Measurements from ENCODE around the gene SLC38A10. TPM values are rescaled to one million over a fixed set of nuclear protein-coding genes. Genes with fewer than 3 reads are reported as not detected.
"Not testable (repeated sequence)": the region's sequence is repeated elsewhere in the genome, so short reads cannot be mapped to it uniquely, and the experiment has no call there.

Gene SLC38A10
- total RNA-seq, 1 experiment from 2014 or later, result 121 TPM

DNA sequence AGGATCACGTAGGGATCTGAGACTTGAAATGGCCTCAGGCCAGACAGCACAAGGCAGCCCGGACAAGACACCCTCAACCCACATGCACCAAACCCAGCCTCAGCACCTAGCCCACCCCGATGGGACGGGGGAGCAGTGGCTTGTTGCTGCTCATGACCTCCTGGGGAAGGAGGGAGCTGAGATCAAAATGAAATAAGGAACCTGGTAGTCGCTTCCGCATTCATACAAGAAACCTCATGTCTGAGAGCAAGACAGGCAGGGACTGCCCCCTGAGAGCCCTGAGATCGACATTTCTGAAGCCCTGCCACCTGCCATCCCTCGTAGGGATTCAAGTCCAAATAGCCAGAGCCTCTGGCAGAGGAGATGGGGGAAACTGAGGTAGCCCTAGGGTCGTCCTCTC lies 66.7 kb downstream of the SLC38A10 start:
- H3K27me3 ChIP-seq, result no peaks in the 10 kb centered on the region
- H3K4me3 ChIP-seq, result no peak overlapping the region
- DNase-seq, result no peak
- peaks cover 14% of the 10 kb centered on the region for H3K36me3 ChIP-seq
- 0 out of 2 replicates have a peak, but pooled peaks cover 2% of the 10 kb centered on the region for H3K9me3 ChIP-seq

DNA sequence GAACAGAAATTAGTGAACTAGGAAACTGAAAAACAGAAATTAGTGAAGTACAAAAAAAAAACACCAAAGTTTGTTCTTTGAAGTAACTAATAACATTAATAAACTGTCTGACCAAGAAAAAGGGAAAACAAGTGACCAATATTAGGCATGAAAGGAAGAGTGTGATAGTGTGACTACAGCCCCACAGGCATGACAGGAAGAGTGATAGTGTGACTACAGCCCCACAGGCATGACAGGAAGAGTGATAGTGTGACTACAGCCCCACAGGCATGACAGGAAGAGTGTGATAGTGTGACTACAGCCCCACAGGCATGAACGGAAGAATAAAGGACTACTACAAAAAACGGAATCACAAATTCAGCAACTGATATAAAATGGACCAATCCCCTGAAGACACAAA lies 67.5 kb downstream of the SLC38A10 start:
- H3K9me3 ChIP-seq, H3K4me3 ChIP-seq, H3K27me3 ChIP-seq, DNase-seq: not testable (repeated sequence)
- H3K36me3 ChIP-seq, result peaks cover 12% of the 10 kb centered on the region

DNA sequence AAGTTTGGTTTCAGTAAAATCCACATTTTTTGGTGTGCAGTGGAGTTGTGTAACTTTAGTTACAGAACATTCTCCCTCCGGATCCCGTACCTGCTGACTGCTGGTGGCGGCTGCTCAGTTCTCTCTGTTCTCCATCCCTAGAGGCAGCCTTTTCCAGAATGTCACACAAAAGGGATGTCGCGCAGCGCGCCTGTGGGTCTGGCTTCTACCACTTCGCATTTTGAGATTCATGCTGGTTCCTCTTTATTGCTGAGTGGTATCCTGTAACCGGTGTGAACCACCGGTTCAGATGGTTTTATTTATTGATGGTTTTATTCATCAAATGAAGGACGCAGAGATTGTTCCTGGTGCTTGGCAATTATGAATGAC lies 71.4 kb downstream of the SLC38A10 start:
- Histone ChIP-seq H3K27me3 (no peaks in the 10 kb centered on the region), H3K9me3 (0 out of 2 replicates have a peak, but pooled peaks cover 2% of the 10 kb centered on the region), H3K4me3 (no peak overlapping the region), H3K36me3 (no peaks in the 10 kb centered on the region)
- no peak for DNase-seq

DNA sequence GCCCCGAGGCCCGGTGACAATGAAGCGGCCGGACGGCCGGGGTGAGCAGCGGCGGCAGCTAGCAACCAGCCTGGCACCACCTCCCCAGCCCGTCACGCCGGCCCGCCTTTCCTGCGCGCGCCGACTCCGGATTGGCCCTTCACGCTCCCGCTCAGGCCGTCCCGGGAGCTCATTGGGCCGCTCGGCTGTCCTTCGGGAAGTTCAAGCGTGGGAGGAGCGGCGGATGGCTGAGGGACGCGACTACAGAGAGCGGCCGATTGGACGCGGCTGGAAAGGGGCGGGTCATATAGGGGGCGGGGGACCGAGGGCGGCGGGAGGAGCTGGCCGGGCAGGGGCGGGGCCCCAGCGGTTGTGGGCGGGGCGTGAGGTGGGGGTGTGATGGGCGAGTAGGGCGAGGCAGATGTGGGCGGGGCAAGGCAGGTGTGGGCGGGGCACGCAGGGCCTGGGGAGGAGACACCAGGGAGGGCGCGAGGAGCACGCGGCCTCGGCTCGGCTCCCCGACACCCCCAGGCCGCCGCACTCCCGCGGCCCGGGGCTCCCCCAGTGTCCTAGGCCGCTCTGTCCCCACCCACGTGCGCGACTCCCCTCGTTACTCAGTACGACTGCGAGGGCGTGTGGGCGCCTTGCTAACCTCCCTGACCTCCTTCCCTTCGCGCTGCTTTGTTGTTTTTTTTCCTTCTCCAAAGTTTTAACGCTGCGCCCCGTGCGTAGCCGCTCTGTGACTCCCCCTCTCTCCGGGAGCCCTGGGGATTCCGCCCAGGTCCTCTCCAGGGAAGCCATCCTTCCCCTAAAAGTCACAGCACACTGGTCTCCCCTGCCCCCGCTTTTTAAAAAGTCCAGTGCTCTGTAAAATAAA lies 72.0 kb downstream of the SLC38A10 start, which contains the start of gene CEP131:
CEP131 (minus strand) TSS at position 60 of the 856 bp plus-strand sequence. CDS start 2,909 bp downstream, outside the sequence.
- H3K36me3 ChIP-seq, result no peaks in the 10 kb centered on the region
- DNase-seq, result peak; percentile 99
- no peaks in the 10 kb centered on the region for H3K27me3 ChIP-seq
- 0 out of 2 replicates have a peak, but pooled peaks cover 2% of the 10 kb centered on the region for H3K9me3 ChIP-seq
- H3K4me3 ChIP-seq, result peak within 1 kb of the TSS; percentile 80

DNA sequence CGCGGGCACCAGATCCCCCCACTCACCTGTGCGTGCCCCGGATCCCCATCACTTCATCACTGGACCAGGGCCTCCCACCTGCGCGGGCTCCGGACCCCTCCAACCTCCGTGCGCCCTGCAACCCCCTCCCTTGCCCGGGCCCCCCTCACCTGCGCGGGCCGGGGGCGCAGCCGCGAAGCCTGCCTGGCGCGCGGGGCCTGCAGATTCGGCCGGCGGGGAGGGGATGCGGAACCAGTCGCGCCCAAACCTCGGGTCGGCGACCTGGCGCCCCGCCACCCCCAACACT lies 72.5 kb downstream of the SLC38A10 start:
- peak overlapping the region; percentile 80 for H3K4me3 ChIP-seq
- no peaks in the 10 kb centered on the region for H3K36me3 ChIP-seq
- DNase-seq, result no peak
- H3K27me3 ChIP-seq, result no peaks in the 10 kb centered on the region
- 0 out of 2 replicates have a peak, but pooled peaks cover 2% of the 10 kb centered on the region for H3K9me3 ChIP-seq

DNA sequence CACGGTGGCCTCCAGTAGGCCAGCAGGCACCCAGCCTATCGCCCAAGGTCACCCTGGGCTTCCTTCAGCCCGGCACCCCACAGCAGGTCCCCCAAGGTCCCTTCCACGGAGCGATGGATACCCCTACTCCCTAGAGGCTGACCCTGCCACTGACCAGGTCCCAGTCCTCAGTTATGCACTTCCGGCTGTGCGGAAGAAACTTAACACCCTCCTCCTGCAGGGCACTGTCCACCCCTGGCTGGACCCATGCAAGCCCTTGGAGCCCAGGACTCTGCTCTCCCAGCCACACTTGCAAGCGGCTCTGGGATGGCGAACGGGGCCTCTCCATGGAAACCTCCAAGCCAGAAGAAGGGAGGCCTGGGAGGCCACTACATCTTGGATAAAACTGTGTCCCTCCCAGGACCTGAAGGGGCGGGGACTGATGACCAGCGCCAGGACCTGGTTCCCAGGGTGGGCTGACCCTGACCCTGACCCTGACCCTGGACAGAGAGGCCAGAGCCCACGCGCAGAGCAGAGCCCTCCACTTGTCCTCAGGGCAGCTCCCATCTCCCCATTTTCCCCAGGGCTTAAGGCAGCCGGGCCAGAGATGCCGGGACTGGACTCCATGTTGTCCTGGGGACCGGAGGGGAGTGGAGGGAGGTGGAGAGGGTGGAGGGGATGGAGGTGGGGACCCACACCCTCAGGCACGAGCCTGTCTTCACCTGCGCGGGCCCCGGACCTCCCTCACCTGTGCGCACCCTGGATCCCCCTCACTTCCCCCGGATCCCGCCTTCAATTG lies 73.1 kb downstream of the SLC38A10 start:
- Histone ChIP-seq H3K36me3 (no peaks in the 10 kb centered on the region), H3K4me3 (peak overlapping the region; percentile 80), H3K9me3 (0 out of 2 replicates have a peak, but pooled peaks cover 1% of the 10 kb centered on the region), H3K27me3 (no peaks in the 10 kb centered on the region)
- no peak for DNase-seq

DNA sequence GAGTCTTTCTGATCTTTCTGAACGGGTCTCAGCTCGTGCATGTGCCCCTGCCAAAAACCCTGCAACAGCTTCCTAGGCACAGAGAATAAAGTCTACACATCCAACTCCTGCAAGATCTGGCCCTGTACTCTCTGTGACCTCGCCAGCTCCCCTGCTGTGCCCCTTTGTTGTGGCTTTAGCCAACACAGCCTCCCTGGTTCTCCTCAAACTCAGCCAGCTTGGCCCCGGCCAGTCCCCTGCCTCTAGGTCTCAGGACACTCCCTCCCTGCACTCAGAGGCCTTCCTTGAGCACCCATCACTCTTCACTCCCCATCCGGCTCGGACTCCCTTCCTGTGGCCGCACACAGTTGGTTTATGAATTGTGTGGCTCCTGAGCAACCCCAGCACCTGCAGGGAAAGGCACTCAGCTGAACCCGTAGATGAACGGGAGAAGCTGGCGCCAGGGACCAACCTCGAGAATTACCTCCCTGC lies 73.7 kb downstream of the SLC38A10 start:
- H3K4me3 ChIP-seq, result no peak overlapping the region
- H3K9me3 ChIP-seq, result no peaks in the 10 kb centered on the region
- no peaks in the 10 kb centered on the region for H3K27me3 ChIP-seq
- peak; percentile 58 for DNase-seq
- no peaks in the 10 kb centered on the region for H3K36me3 ChIP-seq

DNA sequence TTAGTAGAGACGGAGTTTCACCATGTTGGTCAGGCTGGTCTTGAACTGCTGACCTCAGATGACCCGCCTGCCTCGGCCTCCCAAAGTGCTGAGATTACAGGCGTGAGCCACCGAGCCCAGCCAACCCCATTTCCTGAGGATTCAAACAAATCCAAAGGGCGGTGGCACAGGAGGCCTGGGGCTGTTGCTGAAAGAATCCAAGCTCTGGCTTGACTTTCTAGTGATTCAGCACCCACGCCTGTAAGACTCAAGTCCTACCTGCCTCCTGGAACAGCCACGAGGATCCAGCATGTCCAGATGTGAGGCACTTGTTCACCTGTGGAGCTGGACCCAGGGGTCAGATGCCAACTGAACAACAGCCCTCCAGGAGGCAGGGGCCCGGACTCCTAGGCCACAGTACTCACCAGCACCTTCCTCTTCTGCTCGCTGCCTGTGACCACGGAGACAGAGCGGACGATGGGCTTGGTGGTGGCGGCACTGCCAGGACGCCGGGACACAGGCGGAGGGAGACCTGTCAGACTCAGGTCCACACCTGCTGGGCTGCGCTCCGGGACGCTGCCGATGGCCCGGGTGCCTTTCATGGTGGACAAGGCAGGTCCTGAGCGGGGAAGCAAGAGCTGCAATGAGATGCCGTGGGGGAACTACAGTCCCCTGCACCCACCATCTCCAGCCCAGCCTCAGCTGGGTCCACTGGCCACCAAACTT lies 75.5 kb downstream of the SLC38A10 start:
- Histone ChIP-seq H3K27me3 (no peaks in the 10 kb centered on the region), H3K4me3 (no peak overlapping the region), H3K36me3 (no peaks in the 10 kb centered on the region), H3K9me3 (no peaks in the 10 kb centered on the region)
- no peak for DNase-seq

DNA sequence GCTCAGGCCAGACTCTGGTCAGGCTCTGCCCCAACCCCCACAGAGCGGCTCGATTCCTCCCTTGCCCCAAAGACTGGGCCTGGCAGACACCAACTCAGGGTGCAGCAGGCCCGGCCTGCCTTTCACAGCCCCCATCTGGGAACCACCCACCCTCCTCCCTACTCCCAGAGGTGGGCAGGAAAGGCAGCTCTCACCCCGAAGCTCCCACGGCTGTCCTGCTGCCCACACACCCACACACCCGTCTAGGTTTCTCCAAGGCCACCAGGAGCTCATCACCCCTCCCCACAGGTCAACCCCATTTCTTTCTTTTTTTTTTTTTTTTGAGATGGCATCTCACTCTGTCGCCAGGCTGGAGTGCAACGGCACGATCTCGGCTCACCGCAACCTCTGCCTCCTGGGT lies 76.1 kb downstream of the SLC38A10 start:
- DNase-seq, result no peak
- H3K27me3 ChIP-seq, result no peaks in the 10 kb centered on the region
- no peak overlapping the region for H3K4me3 ChIP-seq
- no peaks in the 10 kb centered on the region for H3K36me3 ChIP-seq
- no peaks in the 10 kb centered on the region for H3K9me3 ChIP-seq

DNA sequence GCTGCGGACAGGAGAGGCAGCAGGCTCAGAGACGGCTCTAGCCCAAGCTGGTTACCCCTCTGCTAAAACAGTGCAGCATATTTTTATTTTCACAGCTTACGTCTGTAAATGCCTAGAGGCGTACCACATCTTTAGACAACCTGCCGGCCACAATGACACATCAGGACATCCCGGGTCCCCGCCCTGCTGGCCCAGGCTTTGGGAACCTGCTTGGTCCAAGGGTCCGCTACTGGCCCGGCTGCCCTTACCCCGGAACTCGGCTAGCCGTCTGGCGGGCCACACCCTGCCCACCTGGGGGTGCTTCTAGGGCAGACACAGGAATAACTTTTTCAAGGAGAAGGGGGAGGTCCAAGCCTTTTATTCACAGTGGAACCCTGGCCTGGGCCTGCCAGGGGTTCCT lies 76.6 kb downstream of the SLC38A10 start:
- no peak for DNase-seq
- Histone ChIP-seq H3K27me3 (no peaks in the 10 kb centered on the region), H3K4me3 (no peak overlapping the region), H3K9me3 (no peaks in the 10 kb centered on the region), H3K36me3 (no peaks in the 10 kb centered on the region)

DNA sequence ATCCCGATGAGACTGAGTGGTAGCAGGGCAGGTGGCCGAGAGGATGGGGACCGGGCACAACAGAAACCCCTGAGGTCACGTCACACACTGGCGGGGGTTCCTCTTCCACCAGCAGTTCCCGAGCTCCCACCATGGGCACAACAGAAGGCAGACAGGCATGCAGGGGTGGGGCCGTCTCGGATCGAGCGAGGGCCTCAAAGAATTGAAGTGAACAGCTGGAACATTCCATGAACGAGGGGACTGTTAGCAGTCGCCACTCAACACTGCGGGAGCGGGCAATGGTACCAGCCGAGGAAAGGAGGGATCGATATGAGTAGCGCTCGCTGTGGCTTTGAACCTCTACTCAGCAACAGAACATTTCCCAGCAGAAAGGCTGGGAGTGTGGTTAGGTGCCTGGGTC lies 77.6 kb downstream of the SLC38A10 start:
- no peaks in the 10 kb centered on the region for H3K9me3 ChIP-seq
- H3K4me3 ChIP-seq, result no peak overlapping the region
- no peak for DNase-seq
- H3K36me3 ChIP-seq, result no peaks in the 10 kb centered on the region
- H3K27me3 ChIP-seq, result no peaks in the 10 kb centered on the region

DNA sequence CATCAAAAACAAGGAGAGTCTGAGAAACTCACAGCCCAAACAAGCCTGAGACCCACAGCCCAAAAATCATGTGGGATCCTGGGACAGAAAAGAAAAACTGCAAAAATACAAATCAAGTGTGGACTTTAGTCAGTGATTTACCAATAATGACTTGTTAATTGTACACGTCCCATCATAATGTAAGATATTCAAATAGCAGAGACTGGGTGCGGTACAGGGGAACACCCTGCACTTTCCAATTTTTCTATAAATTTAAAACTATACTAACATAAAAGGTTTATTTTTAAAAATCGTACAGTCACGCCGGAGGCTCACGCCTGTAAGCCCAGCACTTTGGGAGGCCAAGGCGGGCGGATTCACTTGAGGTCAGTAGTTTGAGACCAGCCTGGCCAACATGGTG lies 81.1 kb downstream of the SLC38A10 start:
- no peaks in the 10 kb centered on the region for H3K9me3 ChIP-seq
- DNase-seq, result no peak
- H3K4me3 ChIP-seq, result no peak overlapping the region
- H3K27me3 ChIP-seq, result no peaks in the 10 kb centered on the region
- H3K36me3 ChIP-seq, result no peaks in the 10 kb centered on the region

DNA sequence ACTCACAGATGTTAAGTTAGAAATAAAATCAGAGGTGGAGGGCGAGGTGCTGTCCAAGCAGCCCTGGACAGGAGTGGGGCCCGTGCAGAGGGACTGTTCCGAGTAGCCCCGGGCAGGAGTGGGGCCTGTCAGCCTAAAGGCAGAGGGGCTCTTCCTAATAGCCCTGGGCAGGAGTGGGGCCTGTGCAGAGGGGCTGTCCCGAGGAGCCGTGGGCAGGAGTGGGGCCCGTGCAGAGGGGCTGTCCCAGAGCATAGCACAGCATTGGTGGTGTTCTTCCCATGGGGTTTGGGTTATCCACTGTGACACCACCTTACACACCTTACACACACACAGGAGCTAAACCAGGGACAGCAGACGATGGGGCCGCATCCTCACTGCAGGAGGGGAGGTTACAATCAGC lies 82.7 kb downstream of the SLC38A10 start:
- H3K9me3 ChIP-seq, result no peaks in the 10 kb centered on the region
- no peak for DNase-seq
- no peaks in the 10 kb centered on the region for H3K36me3 ChIP-seq
- H3K27me3 ChIP-seq, result no peaks in the 10 kb centered on the region
- H3K4me3 ChIP-seq, result no peak overlapping the region

DNA sequence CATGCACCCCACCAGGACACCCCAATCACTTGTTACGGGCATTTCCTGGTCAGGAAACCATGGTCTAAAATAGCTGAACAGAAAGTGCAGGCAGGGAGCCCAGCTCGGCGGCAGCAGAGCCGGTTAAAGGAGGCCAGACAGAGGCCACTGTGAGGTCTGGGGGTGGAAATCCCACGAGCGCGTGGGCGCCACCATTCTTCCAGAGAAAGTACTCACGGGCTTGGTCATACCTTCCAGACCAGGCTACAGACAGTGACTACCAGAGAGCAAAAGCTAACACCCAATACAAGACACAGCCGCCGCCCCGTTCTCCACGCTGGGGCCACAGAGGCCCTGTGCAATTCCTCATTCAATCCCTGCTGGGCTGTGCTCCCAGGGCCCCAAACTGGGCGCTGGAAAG lies 84.2 kb downstream of the SLC38A10 start:
- DNase-seq, result peak; percentile 1
- H3K9me3 ChIP-seq, result no peaks in the 10 kb centered on the region
- no peaks in the 10 kb centered on the region for H3K27me3 ChIP-seq
- no peak overlapping the region for H3K4me3 ChIP-seq
- H3K36me3 ChIP-seq, result no peaks in the 10 kb centered on the region

DNA sequence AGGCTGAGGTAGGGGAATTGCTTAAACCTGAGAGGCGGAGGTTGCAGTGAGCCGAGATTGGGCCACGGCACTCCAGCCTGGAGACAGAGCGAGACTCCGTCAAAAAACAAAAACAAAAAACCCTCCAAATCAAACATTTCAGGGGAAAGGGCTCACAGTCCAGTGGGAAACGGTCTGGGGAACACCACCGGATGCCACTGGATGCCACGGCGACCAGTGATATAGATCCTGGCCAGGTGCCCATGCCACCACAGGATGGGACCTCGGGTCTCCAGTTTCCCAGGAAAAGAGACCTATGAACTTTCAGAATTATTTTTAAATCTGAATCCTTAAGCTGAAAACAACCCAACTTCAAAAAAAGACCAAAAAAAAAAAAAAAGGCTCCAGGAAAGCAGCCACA lies 84.6 kb downstream of the SLC38A10 start:
- no peaks in the 10 kb centered on the region for H3K9me3 ChIP-seq
- no peaks in the 10 kb centered on the region for H3K36me3 ChIP-seq
- H3K4me3 ChIP-seq, result no peak overlapping the region
- no peak for DNase-seq
- H3K27me3 ChIP-seq, result no peaks in the 10 kb centered on the region

DNA sequence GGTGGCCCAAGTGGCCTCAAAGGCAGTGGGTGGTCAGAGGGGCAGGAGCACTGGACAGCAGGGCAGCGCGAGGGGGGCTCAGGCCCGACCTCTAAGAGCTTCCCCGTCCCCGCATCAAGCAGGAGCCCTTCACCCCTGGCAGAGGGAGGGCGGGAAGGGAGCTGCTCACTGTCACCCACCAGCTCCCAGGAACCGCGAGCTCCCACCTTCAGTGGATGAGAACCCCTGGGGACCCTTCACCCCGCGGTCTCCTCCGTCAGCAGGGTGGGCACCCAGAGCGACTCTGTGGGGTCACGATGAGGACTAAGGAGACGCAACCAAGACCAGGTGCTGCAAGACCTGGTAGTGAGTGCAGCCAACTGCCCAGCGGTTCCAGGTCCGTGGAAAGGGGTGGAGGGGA lies 86.0 kb downstream of the SLC38A10 start:
- Histone ChIP-seq H3K27me3 (no peaks in the 10 kb centered on the region), H3K36me3 (no peaks in the 10 kb centered on the region), H3K9me3 (no peaks in the 10 kb centered on the region), H3K4me3 (no peak overlapping the region)
- DNase-seq, result no peak

DNA sequence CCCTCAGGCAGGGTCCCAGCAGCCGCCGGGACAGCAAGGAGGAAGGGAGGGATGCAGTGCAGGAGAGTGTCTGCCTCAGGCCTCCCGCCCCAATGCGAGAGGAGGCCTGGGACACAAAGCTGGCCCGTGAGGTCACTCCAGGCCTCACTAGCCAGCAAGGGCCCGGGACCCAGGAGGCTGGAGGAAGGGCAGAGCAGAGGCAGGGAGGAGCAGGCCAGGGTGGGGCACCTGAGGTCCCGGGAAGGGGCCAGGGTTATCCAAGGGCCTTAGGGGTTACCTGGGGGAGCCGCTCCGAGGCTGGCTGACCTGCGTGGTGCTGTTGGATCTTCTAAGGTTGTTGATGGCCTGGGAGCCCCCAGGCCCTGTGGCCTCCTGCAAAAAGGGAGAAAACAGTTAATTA lies 86.5 kb downstream of the SLC38A10 start:
- H3K9me3 ChIP-seq, result no peaks in the 10 kb centered on the region
- no peak overlapping the region for H3K4me3 ChIP-seq
- H3K36me3 ChIP-seq, result no peaks in the 10 kb centered on the region
- no peaks in the 10 kb centered on the region for H3K27me3 ChIP-seq
- no peak for DNase-seq
